Fibroblast of gingiva (primary cell): ENCODE measurements around the gene SPRR2G.
"Not testable (repeated sequence)": the region's sequence is repeated elsewhere in the genome, so short reads cannot be mapped to it uniquely, and the experiment has no call there.

ENCODE experiments used
- DNase-seq: peaks from one replicate; pipeline ENCODE4 v3.0.0-alpha.2; 2011; ENCODE audit warnings: low read depth

Gene SPRR2G

DNA sequence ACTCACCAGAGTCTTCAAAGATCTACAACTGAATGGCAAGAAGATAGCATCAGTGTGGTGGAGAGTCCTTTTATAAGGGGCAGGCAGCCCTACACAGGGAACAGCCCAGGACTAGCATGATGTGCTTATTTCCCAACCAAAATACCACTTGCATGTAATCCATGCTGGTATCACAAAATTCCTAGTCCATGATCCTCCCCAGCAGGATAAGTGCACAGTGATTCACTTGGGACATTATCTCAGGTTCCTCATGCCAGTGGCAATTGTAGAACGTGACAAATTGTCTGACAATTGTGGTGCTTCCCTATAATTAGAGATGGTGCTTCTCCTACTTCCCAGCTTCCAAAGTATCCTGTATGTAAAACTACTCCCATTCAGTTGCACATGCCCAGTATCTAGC lies at the start of gene SPRR2G:
Gene SPRR2G (minus strand): TSS at position 45 of the 400 bp plus-strand sequence. CDS start 780 bp downstream, outside the sequence.
- no peak for DNase-seq

- DNase-seq, result no peak
Measured at GRCh38 chr1:153195216-153195615, 44.5 kb upstream of the SPRR2G start.

- no peak for DNase-seq
Measured at GRCh38 chr1:153194331-153195050, 43.8 kb upstream of the SPRR2G start.

DNA sequence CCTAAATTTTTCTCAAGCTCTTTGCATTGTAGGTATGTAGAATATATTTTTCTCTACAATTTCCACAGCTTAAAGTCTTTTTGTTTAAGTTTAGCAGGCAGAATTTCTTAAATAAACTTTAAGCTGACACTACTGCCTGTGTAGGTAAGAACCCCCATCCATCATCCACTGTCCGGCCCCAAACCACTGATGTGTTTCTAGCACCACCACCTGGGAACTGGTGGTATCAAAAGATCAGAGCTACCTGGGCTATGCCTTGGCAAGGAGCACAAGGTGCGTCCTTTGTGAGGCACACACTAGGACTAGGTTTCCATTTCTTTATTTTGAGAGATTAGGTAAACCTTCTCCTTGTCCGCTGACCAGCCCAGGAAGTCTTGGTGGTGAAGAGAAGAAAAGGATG lies 42.0 kb upstream of the SPRR2G start:
- DNase-seq, result no peak

DNA sequence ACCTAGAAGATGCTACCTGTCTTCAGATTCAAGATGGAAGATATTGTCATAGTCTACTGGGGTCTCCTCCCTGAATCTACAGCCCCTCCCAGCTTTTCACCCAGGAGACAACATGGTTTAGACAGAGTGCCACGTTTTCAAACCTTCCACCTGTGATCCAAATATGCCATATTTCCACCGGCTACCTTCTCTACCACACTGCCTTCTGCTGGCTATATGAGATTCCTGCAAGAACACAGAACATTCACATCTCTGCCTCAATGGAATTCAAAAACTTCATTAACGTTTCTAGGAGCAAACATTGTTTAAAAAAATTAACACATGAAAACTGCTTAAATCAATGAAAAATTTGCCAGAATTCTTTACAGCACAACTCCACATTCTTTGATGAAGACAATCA lies 39.7 kb upstream of the SPRR2G start:
- no peak for DNase-seq

GRCh38 chr1:153188301-153188700 lies 37.6 kb upstream of the SPRR2G start:
- not testable (repeated sequence) for DNase-seq

- DNase-seq, result no peak
Measured at GRCh38 chr1:153180556-153180955, 29.9 kb upstream of the SPRR2G start.

DNA sequence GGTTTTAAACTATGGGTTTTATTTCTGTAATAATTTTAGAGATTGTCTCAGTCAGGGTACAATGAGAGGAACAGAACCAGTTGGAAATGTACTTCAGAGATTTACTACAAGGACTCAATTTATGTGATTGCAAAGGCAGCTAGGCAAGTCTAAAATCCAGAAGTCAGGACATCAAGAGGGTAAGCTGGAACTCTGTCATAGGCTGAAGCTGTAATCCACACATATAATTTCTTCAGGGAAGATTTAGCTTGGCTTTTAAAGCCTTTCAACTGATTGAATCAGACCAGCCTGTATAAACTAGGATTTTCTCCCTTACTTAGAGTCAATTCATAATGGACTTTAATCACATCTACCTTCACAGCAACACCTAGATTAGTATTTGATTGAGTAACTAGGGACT lies 28.2 kb upstream of the SPRR2G start:
- DNase-seq, result no peak

GRCh38 chr1:153174624-153175023 lies 23.9 kb upstream of the SPRR2G start:
- no peak for DNase-seq

DNA sequence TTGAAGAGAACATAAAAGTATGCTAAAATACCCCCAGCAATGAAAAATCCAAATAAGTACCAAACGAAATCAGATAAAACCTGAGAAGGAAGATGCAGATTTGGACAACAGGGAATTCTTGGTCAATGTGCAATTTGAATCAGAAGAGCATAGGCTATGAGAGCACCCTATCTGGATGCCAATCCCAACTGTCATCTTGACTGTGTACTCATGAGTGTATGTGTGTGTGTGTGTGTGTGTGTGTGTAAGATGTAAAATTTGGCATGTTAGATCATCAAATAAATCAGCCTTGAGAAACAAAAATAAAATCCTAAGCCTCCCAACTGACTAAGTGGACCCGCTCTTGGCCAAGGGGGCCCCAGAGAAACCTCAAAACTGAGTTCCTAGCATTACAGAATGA lies 18.0 kb upstream of the SPRR2G start:
- DNase-seq, result no peak

GRCh38 chr1:153155541-153155940 lies 4.9 kb upstream of the SPRR2G start:
- no peak for DNase-seq

- DNase-seq, result no peak
Measured at GRCh38 chr1:153152481-153152880, 1.8 kb upstream of the SPRR2G start.

- DNase-seq, result no peak
Measured at GRCh38 chr1:153141377-153141776, 9.3 kb downstream of the SPRR2G start.

DNA sequence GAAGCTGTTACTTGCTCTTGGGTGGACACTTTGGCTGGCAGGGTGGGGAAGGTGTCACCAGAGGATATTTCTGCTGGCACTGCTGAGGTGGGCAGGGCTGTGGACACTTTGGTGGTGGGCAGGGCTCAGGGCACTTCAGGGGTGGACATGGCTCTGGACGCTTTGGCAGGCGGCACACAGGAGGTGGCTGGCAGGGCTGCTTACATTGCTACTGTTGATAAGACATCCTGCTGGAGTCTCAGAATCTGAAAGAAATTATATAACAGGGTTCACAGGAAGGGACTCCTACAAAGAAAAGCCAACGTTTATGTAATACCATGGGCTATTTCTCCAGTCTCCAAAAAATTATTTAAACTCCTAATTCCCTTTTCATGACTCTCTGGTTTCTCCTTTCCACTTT lies 10.2 kb downstream of the SPRR2G start:
- DNase-seq, result no peak

DNA sequence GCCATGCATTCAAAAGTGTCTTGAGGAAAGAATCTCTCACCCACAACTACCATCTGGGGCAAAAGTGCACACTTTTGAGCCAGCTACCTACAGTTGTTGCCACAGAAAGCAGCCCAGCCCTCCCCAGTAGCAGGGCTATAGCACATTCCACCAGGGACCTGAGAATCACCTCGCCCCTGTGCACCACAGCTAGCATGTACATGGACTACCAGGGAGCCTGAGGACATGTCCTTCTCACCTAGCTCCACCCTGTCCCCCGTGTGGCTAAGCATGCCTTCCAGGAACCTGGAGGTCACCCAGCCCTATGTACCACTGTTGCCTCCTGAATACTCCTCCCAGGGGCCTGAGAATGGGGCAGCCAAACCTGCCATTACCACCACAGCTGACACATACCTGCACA lies 16.9 kb downstream of the SPRR2G start:
- DNase-seq, result no peak

DNA sequence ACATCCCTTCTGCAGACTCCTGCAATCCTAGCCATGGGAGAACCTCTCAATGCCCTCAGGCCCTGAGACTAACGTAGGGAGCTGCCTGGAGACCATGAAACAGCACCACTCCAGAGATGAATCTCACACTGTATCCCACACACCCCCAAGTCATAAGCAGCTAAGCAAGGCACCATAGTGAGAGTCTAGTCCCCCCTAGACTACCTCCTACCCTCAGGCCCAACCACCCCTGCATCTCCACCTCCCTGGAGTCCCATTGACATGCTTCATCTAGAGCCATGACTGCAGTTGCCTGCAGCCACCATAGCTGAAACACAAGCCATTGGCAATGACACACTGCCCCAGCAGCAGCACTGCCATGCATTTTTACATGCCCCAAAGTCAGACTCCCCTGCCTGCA lies 17.4 kb downstream of the SPRR2G start:
- no peak for DNase-seq

- not testable (repeated sequence) for DNase-seq
Measured at GRCh38 chr1:153128688-153129087, 22.0 kb downstream of the SPRR2G start.

DNA sequence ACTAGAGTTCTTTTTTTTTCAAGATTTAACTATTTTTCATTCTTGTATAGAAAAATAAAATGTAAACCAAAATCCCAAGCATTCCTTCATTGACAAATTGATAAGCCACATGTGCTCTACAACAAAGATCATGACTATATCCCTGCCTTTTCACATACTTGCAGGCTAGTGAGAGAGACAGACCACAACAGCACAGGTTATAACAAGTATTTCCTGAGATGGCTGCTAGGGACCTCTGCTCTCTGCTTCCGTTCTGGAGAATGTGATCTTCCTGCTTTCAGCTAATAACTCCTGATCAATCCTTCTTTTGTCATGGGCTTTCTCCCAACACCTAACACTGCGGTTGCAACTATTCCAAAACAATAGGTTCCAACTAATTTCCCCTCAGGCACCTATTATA lies 23.4 kb downstream of the SPRR2G start:
- DNase-seq, result no peak

DNA sequence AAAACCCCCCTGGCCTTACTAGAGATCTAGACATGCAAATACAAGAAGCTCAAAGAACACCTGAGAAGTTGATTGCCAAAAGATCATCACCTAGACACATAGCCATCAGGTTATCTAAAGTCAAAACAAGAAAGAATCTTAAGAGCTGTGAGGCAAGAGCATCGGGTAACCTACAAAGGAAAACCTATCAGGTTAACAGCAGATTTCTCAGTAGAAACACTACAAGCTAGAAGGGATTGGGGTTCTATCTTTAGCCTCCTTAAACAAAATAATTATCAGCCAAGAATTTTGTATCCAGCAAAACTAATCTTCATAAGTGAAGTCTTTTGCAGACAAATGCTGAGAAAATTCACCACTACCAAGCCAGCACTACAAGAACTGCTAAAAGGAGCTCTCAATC lies 25.2 kb downstream of the SPRR2G start:
- no peak for DNase-seq

- DNase-seq, result not testable (repeated sequence)
Measured at GRCh38 chr1:153123793-153124192, 26.9 kb downstream of the SPRR2G start.

GRCh38 chr1:153122831-153123421 lies 27.8 kb downstream of the SPRR2G start:
- DNase-seq, result no peak

- no peak for DNase-seq
Measured at GRCh38 chr1:153120945-153121344, 29.7 kb downstream of the SPRR2G start.

- DNase-seq, result no peak
Measured at GRCh38 chr1:153119491-153119971, 31.2 kb downstream of the SPRR2G start.

DNA sequence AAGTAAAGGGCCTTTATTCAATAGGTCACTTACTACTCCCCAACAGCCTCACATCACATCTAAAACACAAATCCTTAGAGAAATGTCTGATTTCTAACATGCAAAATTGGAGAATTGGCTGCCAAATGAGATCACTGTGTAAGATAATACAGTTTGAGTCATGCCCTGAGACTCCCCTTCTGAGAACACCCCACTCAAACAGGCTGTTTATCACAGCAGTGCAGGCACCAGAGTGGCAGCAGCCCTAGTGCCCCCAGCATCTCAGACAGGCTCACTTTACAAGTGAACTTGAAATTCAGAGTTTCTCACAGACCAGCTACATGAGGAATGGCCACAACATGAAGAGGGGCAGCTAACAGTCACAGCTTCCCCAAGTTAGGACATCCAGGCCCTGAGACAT lies 35.4 kb downstream of the SPRR2G start:
- not testable (repeated sequence) for DNase-seq
